ENCODE data around the gene OCRL.

Gene OCRL

DNA sequence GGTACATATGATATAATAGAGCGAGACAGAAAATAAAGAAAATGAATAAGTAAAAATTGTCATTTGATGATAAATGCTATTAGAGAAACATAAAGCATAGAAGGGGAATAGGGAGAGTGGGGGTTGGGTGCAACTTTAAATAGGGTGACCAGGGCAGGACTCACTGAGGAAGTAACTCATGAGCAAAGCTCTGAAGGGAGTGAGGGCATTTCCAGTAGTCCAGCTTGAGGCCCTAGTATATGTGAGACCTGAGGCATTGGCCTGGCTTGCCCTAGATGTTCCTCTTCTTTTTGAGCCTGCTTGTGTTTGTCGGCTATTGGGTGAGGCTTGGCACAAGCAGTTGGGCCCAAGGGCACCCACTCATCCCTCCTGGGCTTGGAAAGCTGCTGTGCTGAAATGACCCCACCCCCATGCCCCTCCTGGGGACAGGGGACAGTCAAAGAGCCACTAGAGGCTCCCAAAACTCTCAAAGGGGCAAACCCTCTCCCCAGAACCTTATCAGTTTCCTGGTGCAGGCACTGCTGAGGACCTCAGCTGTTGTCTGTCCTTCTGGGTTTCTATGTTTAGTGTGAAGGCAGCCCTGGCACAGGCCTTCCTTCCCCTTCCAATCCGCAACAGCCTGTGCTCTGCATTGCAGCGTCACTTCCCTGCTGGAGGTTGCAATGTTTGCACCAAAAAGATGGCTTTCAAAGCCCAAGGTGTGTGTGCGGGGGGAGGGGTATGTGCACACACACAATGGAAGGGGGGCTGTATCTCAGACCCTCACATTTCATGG, 74.6 kb downstream of the OCRL start:
- DNase-seq (ENCODE audit: low spot score in 2 of 2) (no peak), ATAC-seq (ENCODE audit: low read depth) (no peak)
- Mint-ChIP-seq H3K36me3 (no peaks in the 10 kb centered on the region), H3K4me1 (no peaks in the 10 kb centered on the region), H3K27ac (no peak overlapping the region), H3K4me3 (no peak overlapping the region), H3K9me3 (no peaks in the 10 kb centered on the region), H3K27me3 (no peaks in the 10 kb centered on the region)

DNA sequence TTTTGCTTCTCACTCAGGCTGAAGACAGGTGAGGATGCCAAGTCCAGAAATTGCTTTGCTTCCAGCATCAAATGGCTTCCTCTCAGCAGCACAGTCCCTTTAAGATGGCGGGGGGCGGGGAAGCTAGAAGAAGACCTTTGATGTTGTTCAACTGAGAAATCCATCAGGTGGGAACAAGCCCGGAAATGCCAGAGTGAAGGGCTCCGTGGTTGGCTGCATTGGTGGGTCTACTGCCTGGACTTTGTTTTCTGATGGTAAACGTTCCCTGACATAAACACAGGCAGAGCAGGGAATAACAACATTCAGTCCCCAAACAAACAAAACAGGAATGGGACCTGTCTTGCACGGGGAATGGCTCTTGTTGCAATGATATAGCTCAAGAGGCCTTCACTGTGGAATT, 77.4 kb downstream of the OCRL start:
- no peaks in the 10 kb centered on the region for H3K4me1 Mint-ChIP-seq
- no peak overlapping the region for H3K27ac Mint-ChIP-seq
- H3K27me3 Mint-ChIP-seq: no peaks in the 10 kb centered on the region
- no peaks in the 10 kb centered on the region for H3K9me3 Mint-ChIP-seq
- H3K36me3 Mint-ChIP-seq: no peaks in the 10 kb centered on the region
- H3K4me3 Mint-ChIP-seq: no peak overlapping the region
- ATAC-seq (ENCODE audit: low read depth): no peak
- no peak for DNase-seq (ENCODE audit: low spot score in 2 of 2)

DNA sequence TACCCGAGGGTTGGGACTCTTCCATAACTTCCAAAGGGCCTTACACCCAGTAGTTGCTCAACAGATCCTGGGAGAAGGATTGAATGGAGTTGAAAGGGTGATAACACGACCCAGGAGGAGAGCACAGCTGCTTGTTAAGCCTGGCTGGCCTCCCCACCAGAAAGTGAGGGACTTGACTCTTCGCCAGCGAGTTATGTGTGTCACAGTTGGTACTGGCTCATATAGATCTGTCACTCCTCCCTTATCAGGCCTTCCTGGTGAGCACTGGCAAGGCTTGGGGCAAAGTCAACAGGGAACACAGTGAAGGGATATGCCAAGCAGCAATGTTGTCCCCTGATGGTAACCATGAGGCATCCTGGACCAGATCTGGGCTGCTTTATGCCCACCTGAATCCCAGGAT, 78.9 kb downstream of the OCRL start:
- Mint-ChIP-seq H3K27ac (no peak overlapping the region), H3K27me3 (peaks cover 8% of the 10 kb centered on the region), H3K36me3 (no peaks in the 10 kb centered on the region), H3K9me3 (no peaks in the 10 kb centered on the region), H3K4me3 (no peak overlapping the region), H3K4me1 (no peaks in the 10 kb centered on the region)
- no peak for ATAC-seq (ENCODE audit: low read depth)
- DNase-seq (ENCODE audit: low spot score in 2 of 2): no peak

DNA sequence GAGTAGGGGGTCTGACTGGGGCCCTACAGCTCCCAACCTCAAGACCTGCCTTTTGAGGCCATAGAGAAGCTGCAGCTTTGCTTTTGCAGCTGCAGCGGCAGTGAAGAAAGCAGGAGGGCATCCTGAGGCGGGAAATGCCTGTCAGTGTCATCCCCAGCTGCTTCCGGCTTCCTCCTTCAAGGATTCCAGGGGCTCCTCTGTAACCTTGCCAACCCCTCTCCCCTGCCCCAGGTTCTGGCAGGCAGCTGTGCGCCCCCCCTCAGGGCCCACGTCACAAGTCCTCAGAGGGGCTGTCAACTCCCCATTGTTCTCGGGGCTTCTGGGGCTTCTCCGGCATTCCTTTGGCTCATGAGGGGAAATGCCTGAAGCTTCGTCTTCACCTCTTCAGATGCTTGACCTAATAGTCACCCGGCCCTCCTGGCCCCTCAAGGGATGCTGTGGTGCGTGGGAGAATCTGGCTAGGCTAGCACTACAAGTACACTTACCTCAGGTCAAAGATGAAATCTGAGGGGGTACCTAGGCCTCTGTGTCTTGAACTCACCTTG, 82.8 kb downstream of the OCRL start:
- Mint-ChIP-seq H3K27ac (no peak overlapping the region), H3K4me3 (no peak overlapping the region), H3K9me3 (no peaks in the 10 kb centered on the region), H3K4me1 (no peaks in the 10 kb centered on the region), H3K27me3 (peaks cover 8% of the 10 kb centered on the region), H3K36me3 (no peaks in the 10 kb centered on the region)
- ATAC-seq (ENCODE audit: low read depth) (no peak), DNase-seq (ENCODE audit: low spot score in 2 of 2) (no peak)

DNA sequence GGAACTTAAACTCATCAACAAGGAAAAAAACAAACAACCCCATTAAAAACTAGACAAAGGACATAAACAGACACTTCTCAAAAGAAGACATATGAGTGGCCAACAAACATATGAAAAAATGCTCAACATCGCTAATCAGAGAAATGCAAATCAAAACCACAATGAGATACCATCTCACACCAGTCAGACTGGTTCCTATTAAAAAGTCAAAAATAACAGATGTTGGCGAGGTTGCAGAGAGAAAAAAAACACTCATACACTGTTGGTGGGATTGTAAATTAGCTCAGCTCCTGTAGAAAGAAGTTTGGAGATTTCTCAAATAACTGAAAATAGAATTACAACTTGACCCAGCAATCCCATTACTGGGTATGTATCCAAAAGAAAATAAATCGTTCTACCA, 86.0 kb downstream of the OCRL start:
- Mint-ChIP-seq H3K9me3 (no peaks in the 10 kb centered on the region), H3K36me3 (no peaks in the 10 kb centered on the region), H3K4me1 (no peaks in the 10 kb centered on the region), H3K4me3 (no peak overlapping the region), H3K27me3 (peaks cover 8% of the 10 kb centered on the region), H3K27ac (no peak overlapping the region)
- DNase-seq (ENCODE audit: low spot score in 2 of 2): no peak
- no peak for ATAC-seq (ENCODE audit: low read depth)

DNA sequence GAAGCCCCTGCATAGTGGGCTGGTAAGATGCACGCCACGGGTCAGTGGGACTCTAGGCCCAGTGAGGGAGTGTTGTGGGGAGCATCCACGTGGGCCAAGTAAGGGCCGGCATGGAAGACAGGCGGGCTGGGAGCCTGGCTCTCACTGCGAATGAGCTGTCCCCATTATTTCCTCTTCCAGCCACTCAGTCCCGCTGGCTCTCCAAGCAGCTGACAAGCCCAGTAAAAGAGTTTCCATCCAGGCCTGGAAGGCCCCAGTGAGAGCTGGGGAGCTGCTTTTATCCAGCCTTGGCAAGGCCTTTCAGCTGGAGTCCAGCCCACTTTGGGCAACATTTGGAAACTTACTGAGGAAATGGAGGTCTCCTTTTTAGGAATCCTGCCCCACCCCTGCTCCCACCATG, 89.8 kb downstream of the OCRL start:
- no peaks in the 10 kb centered on the region for H3K27me3 Mint-ChIP-seq
- no peak overlapping the region for H3K4me3 Mint-ChIP-seq

DNA sequence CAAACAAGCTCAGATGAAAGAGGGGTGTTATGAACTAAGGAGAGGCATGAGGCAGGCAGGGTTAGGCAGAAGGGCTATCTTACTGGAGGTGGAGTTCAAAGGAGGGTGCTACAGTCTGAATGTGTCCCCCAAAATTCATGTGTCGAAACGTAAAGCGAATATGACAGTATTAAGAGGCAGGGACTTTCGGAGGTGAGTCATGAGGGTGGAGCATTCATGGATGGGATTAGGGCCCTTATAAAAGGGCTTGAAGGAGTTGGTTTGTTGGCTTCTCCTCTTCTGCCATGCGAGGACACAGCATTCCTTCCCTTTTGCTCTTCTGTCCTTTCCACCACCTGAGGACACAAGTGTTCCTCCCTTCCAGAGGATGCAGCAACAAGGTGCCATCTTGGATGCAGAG, 91.8 kb downstream of the OCRL start:
- Mint-ChIP-seq H3K9me3 (no peaks in the 10 kb centered on the region), H3K36me3 (no peaks in the 10 kb centered on the region), H3K27ac (no peak overlapping the region), H3K4me1 (no peaks in the 10 kb centered on the region), H3K27me3 (no peaks in the 10 kb centered on the region), H3K4me3 (no peak overlapping the region)
- DNase-seq (ENCODE audit: low spot score in 2 of 2) (no peak), ATAC-seq (ENCODE audit: low read depth) (no peak)

More for the DNA sequence above, 89.8 kb downstream of the OCRL start:
- Mint-ChIP-seq H3K4me1 (no peaks in the 10 kb centered on the region), H3K9me3 (no peaks in the 10 kb centered on the region), H3K36me3 (no peaks in the 10 kb centered on the region), H3K27ac (no peak overlapping the region)
- no peak for ATAC-seq (ENCODE audit: low read depth)
- no peak for DNase-seq (ENCODE audit: low spot score in 2 of 2)

DNA sequence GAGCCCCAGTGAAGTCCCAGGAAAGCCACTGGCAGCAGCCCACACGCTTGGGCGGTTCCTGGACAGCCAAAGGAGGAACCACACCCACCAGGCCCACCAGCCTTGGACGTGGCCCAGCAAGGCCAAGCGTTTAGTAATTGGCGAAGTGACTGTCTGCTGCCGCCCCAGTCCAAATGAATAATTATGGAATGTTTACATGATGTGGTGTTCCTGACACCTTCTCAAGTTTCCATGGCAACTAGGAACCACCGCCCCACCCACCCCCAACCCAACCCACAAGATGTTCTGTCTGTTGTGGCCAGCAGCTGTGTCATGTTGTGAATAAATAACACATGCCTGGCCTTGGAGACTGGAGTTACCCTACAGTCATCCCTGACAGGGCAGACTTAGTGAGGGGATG, 92.4 kb downstream of the OCRL start:
- Mint-ChIP-seq H3K4me1 (no peaks in the 10 kb centered on the region), H3K27me3 (no peaks in the 10 kb centered on the region), H3K4me3 (no peak overlapping the region), H3K27ac (no peak overlapping the region), H3K9me3 (no peaks in the 10 kb centered on the region), H3K36me3 (no peaks in the 10 kb centered on the region)
- DNase-seq (ENCODE audit: low spot score in 2 of 2) (no peak), ATAC-seq (ENCODE audit: low read depth) (no peak)

DNA sequence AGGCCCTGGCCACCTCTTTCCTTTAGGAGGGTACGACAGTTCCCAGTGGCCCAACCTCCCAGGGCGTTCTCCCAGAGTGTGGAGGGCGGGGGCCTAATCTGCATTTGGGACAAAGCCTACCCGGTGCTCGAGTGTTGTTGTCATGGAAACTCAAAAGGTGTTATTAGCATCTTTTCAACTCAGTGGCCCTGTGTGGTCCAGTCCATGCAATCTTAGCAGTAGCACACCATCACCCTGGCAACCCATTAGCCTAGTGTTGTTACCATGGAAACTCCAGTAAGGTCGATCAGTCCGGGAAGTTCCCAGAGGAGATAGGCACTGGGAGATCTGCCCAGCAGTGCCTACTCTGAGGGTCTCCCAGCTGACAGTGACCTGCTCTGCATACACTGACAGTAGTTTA, 94.5 kb downstream of the OCRL start:
- Mint-ChIP-seq H3K9me3 (no peaks in the 10 kb centered on the region), H3K4me1 (no peaks in the 10 kb centered on the region), H3K27me3 (no peaks in the 10 kb centered on the region), H3K4me3 (no peak overlapping the region), H3K27ac (no peak overlapping the region), H3K36me3 (no peaks in the 10 kb centered on the region)
- ATAC-seq (ENCODE audit: low read depth) (no peak), DNase-seq (ENCODE audit: low spot score in 2 of 2) (no peak)

DNA sequence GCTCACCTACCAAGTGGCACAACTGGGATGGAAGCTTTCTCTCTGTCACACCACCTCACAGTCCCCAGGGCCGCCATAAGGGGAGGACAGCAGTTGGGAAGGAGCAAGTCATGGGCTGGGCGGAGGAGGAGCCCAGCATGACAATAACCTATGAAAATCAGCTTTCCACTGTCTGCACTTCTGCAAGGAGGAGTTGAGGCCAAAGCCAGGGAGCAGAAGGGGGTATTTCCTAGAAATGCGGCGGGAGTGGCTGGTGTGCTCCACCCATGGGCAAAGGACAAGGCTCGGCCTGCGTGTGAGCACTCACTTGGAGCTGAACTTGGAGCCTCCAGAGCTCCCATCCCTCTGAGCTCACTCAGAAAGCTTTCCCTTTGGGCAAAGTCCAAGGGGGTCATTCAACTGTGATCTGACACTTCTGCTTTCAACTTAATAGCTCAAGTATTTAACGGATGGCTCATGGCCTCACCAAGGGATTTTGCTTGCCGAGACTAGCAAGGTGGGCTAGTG, 96.2 kb downstream of the OCRL start:
- no peak for DNase-seq (ENCODE audit: low spot score in 2 of 2)
- Mint-ChIP-seq H3K27ac (no peak overlapping the region), H3K36me3 (no peaks in the 10 kb centered on the region), H3K4me3 (no peak overlapping the region), H3K4me1 (no peaks in the 10 kb centered on the region), H3K9me3 (no peaks in the 10 kb centered on the region), H3K27me3 (no peaks in the 10 kb centered on the region)
- no peak for ATAC-seq (ENCODE audit: low read depth)

DNA sequence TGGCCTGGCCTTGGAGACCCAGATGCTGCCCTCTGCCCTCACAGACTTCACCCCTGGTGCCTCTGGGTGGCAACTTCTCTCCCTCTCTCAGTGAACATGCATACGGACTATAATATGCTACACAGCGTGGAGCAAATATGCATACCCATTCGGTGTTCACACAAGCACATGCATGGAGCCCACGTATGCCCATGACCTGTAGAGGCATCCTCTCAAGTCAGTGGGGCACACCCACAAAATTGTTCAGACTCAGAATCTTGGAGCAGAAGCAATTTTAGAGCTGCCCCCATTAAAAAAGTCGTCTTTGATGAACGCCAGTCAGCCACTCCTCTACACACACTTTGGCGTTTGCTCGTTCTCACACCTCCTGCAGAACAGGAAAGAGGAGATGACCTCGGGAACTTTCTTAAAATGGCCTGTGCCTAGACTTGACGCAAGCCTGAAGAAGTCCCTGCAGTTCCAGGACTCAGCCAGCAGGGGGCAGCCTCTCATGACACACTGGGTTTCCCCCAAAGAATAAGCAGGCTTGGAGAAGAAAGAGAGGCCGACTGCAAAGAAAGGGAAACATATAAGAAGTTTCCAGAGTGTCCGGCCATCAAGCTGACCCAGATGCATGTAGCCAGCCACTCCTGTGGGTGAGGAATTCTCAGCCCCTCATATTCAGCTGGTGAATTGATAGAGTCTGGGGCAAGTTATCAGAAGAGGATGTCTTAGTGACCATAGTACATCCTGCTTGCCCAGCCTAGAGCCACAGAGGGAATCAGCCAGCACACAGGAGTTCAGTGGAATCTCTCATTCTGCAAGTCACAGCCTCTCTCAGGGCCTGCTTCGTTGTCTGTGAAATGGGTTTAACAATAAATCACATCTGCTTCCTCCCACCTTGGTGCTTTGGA, 97.4 kb downstream of the OCRL start:
- Mint-ChIP-seq H3K27me3 (no peaks in the 10 kb centered on the region), H3K4me3 (no peak overlapping the region), H3K4me1 (no peaks in the 10 kb centered on the region), H3K36me3 (no peaks in the 10 kb centered on the region), H3K9me3 (no peaks in the 10 kb centered on the region), H3K27ac (no peak overlapping the region)
- ATAC-seq (ENCODE audit: low read depth): peak; percentile 64
- DNase-seq (ENCODE audit: low spot score in 2 of 2): peak; percentile 65 to 82

DNA sequence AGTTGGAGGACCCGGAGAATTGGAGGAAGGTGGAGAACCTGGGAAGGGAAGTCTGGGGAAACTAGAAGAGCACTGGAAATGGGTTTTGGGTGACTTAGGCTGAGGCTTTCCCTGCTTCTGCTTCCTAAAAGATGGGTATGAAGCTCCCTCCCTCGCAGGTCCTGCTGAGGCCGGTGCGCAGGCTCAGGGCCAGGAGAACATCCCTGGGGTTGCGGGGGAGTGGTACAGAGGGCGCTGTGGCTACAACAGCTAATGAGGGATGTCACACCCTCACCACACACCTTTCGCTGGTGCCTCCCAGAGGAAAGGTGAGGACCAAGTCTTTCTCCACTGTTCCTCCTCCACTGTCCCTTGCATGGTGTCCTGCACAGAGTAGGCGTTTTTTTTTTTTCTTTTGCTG, 98.9 kb downstream of the OCRL start:
- Mint-ChIP-seq H3K27ac (no peak overlapping the region), H3K27me3 (no peaks in the 10 kb centered on the region), H3K36me3 (no peaks in the 10 kb centered on the region), H3K4me3 (no peak overlapping the region), H3K9me3 (no peaks in the 10 kb centered on the region), H3K4me1 (no peaks in the 10 kb centered on the region)
- ATAC-seq (ENCODE audit: low read depth) (no peak), DNase-seq (ENCODE audit: low spot score in 2 of 2) (no peak)

DNA sequence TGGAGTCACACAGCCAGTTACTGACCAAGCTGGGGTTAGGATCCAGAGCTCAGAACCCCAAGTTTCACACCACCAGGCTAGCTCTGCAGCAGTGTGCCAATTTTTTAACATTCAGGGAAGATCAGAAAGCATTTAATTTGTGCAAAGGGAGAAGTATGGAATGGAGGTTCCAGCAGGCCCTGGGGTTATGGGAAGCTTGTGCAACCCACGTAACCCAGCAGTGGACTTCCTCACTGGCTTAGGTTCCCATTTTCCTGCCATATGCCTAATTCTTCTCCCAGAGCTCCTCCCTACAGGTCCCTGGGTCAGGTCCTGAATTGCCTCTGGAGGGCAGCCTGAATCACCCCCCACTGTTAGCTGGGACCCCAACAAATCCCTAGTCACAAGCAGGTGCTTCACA, 100.7 kb downstream of the OCRL start:
- ATAC-seq (ENCODE audit: low read depth) (no peak), DNase-seq (ENCODE audit: low spot score in 2 of 2) (no peak)
- Mint-ChIP-seq H3K27me3 (no peaks in the 10 kb centered on the region), H3K36me3 (no peaks in the 10 kb centered on the region), H3K4me3 (no peak overlapping the region), H3K4me1 (no peaks in the 10 kb centered on the region), H3K9me3 (no peaks in the 10 kb centered on the region), H3K27ac (no peak overlapping the region)

DNA sequence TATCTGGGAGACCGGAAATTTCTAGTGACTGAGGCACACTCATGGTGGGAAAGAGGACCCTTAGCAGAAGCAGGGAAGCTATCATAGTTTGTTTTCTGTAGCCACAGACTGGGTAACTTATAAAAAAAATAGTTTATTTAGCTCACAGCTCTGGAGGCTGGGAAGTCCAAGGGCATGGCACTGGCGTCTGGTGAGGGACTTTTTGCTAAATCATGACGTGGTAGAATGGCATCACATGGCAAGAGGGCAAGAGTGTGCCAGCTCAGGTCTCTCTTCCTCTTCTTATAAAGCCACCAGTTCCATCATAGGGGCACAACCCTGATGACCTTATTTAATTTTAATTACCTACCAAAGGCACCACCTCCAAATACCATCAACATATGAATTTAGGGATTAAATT, 101.4 kb downstream of the OCRL start:
- Mint-ChIP-seq H3K36me3 (no peaks in the 10 kb centered on the region), H3K27me3 (no peaks in the 10 kb centered on the region), H3K27ac (no peak overlapping the region), H3K4me3 (no peak overlapping the region), H3K4me1 (no peaks in the 10 kb centered on the region), H3K9me3 (no peaks in the 10 kb centered on the region)
- ATAC-seq (ENCODE audit: low read depth) (no peak), DNase-seq (ENCODE audit: low spot score in 2 of 2) (no peak)
